ENCODE data around the gene UBA7. TPM values are rescaled to one million over a fixed set of nuclear protein-coding genes. Genes with fewer than 3 reads are reported as not detected.

Gene UBA7
- total RNA-seq, 1 donor, result 44.0 TPM

GRCh38 chr3:49804141-49805041, 9.4 kb downstream of the UBA7 start:
- DNase-seq (ENCODE audit: low read depth), result no peak
- H3K4me3 ChIP-seq (ENCODE audit: low read depth, low read length), result peak overlapping the region; percentile 93
- no peak for TF ChIP-seq CTCF (IDR thresholded peaks at IDR 0.05; ENCODE audit: insufficient read depth, low read depth, low read length)

- H3K4me3 ChIP-seq (ENCODE audit: low read depth, low read length), result peak overlapping the region; percentile 93
- TF ChIP-seq CTCF (IDR thresholded peaks at IDR 0.05; ENCODE audit: insufficient read depth, low read depth, low read length), result no peak
- DNase-seq (ENCODE audit: low read depth), result no peak
Measured at GRCh38 chr3:49803465-49804140, 10.2 kb downstream of the UBA7 start.

DNA sequence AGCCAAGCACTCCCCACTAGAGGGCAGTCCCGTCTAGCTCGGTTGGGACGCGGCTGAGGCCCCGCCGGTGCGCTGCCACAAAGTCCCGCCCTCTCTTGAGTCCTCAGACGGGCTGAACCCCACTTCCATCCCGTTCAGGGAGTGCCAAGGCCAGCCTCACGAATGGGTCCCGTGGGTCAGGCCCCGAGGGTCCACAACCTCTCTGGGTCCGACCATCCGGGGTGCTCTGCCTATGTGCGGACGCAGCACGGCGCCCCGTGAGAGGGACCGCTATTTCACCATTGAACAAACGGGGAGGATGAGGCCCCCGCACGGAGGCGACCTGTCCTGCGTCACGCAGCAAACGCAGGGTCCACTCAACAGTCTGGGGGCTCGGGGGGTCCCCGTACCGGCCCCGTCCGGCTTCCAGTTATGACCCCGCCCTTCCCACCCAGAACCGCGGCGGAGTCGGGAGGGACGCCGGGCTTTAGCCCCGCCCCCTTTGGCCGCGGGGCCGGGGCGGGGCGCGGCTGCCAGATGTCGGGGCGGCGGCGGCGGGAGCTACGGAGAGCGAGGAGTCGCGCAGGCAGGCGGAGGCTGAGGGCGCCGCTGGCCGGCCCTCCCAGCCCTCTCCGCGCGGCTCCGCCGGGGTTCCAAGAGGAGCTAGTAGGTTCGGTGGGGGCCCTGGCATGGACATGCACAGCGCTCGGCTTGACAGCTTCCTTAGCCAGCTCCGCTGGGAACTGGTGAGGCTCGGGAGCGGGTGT, 10.9 kb downstream of the UBA7 start, which contains the start of gene INKA1:
Gene INKA1 (plus strand): TSS at position 543 of the 746 bp plus-strand sequence. CDS start 132 bp downstream, at position 675.
- peak; percentile 83 for DNase-seq (ENCODE audit: low read depth)
- TF ChIP-seq CTCF (IDR thresholded peaks at IDR 0.05; ENCODE audit: insufficient read depth, low read depth, low read length), result peak; percentile 80
- H3K4me3 ChIP-seq (ENCODE audit: low read depth, low read length), result peak within 1 kb of the TSS; percentile 93

DNA sequence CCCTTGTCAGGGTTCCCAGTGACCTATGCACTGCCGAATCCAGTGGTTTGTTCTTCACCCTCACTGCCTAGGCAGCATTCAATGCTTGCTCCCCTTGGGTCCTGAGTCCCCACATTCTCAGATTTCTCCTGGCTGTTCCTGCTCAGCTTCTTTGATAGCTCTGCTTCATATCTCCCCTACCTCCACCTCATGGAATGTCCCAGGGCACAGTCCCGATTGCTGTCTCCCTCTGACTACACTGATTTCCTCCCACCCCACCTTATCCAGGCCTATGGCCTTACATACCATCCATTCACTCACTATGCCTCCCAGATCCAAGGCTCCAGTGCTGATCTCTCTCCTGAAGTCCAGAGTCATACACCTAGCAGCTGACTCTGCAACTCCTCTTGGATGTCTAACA, 12.6 kb downstream of the UBA7 start:
- DNase-seq (ENCODE audit: low read depth), result no peak
- H3K4me3 ChIP-seq (ENCODE audit: low read depth, low read length), result no peak overlapping the region
- TF ChIP-seq CTCF (IDR thresholded peaks at IDR 0.05; ENCODE audit: insufficient read depth, low read depth, low read length), result no peak

- no peak for TF ChIP-seq CTCF (IDR thresholded peaks at IDR 0.05; ENCODE audit: insufficient read depth, low read depth, low read length)
- no peak within 1 kb of the TSS for H3K4me3 ChIP-seq (ENCODE audit: low read depth, low read length)
- DNase-seq (ENCODE audit: low read depth), result peak; percentile 70
Measured at GRCh38 chr3:49799761-49800160, 14.0 kb downstream of the UBA7 start, which contains the start of gene CDHR4. Gene CDHR4 (minus strand): TSS chr3:49799873. CDS start chr3:49799812, 61 bp downstream.

DNA sequence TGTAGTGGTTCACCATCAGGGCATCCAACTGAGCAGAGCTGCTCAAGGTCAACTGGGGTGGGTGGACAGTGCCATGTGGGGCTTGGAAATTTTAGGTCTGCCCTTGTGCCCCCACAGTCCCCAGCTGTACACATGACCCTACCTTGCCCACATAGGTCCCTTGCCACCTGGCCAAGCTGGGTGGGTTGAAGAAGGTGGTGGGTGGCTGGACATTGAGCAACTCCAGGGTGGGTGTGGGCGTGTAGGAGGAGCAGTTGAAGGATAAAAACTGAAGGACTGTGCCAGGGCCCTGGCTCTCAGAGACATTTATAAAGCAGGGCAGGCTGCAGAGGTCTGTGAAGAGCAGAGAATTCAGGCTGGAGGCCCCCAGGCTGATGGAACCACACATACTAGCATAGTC, 14.6 kb downstream of the UBA7 start:
- DNase-seq (ENCODE audit: low read depth), result no peak

More for the DNA sequence above, 14.6 kb downstream of the UBA7 start:
- H3K4me3 ChIP-seq (ENCODE audit: low read depth, low read length), result no peak overlapping the region
- no peak for TF ChIP-seq CTCF (IDR thresholded peaks at IDR 0.05; ENCODE audit: insufficient read depth, low read depth, low read length)
